GM20000 (cell line): ENCODE data around the gene MARK1.
"Not testable (repeated sequence)": the region's sequence is repeated elsewhere in the genome, so short reads cannot be mapped to it uniquely, and the experiment has no call there.

Experiments
- DNase-seq: peaks from one replicate; pipeline ENCODE4 v3.0.0; 2012; ENCODE audit warnings: low spot score
- CTCF ChIP-seq: IDR thresholded peaks from 2 replicates; pipeline ENCODE4 v1.5.1; 2012; ENCODE audit warnings: mild to moderate bottlenecking, control low read depth; ENCODE audit errors: extremely low read depth, missing control alignments

The MARK1 gene

GRCh38 chr1:220575718-220576497 lies 48.0 kb downstream of the MARK1 start:
- no peak for DNase-seq
- TF ChIP-seq CTCF = no peak

GRCh38 chr1:220577926-220578325 lies 50.0 kb downstream of the MARK1 start:
- DNase-seq = no peak
- no peak for TF ChIP-seq CTCF

DNA sequence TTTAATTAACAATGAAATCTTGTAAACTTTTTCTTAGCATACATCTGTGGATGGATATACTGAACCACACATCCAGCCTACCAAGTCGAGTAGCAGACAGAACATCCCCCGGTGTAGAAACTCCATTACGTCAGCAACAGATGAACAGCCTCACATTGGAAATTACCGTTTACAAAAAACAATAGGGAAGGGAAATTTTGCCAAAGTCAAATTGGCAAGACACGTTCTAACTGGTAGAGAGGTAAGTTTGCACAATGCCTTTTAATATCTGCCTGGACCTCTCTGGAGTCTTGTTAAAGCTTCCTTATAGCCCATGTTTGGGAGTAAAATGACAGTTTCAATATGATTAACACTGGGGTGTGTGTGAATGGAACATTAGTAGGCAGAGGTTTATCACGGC lies 51.4 kb downstream of the MARK1 start:
- DNase-seq = no peak
- no peak for TF ChIP-seq CTCF

GRCh38 chr1:220592714-220593113 lies 64.8 kb downstream of the MARK1 start:
- no peak for DNase-seq
- TF ChIP-seq CTCF = no peak

- no peak for DNase-seq
- no peak for TF ChIP-seq CTCF
Observed at GRCh38 chr1:220594356-220594755, 66.4 kb downstream of the MARK1 start.

- no peak for DNase-seq
- TF ChIP-seq CTCF = no peak
Observed at GRCh38 chr1:220595179-220595578, 67.2 kb downstream of the MARK1 start.

- TF ChIP-seq CTCF = no peak
- DNase-seq = no peak
Observed at GRCh38 chr1:220604926-220605325, 77.0 kb downstream of the MARK1 start.

GRCh38 chr1:220605651-220606050 lies 77.7 kb downstream of the MARK1 start:
- DNase-seq = not testable (repeated sequence)

DNA sequence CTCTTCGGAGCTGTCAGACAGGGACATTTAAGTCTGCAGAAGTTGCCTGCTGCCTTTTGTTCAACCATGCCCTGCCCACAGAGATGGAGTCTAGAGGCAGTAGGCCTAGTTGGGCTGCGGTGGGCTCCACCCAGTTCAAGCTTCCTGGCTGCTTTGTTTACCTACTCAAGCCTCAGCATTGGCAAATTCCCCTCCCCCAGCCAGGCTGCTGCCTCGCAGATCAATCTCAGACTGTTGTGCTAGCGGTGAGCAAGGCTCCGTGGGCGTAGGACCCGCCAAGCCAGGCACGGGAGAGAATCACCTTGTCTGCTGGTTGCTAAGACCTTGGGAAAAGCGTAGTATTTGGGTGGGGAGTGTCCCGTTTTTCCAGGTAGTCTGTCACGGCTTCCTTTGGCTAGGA lies 83.2 kb downstream of the MARK1 start:
- DNase-seq = not testable (repeated sequence)
